Ovary (tissue), 3 donors: ENCODE data around the gene STARD9.

Experiments
- CTCF ChIP-seq, 3 donors: fragments of 450-650 bp in 2 of 3; fragments of 200-600 bp in 1 of 3; IDR thresholded peaks; one replicate each; pipeline versions ENCODE4 v1.5.1 to v1.8.0; 2016 to 2022; ENCODE audit warnings: antibody characterized with exemption in 3 of 3, mild to moderate bottlenecking in 1 of 3
- POLR2A ChIP-seq: fragments of 450-650 bp; IDR thresholded peaks from one replicate; pipeline ENCODE4 v1.6.1; 2017; ENCODE audit warnings: antibody characterized with exemption, mild to moderate bottlenecking, moderate library complexity
- donor health status: DM: no; HTN: no; CAD: no.

- TF ChIP-seq POLR2A (no peak), CTCF (IDR thresholded peaks at IDR 0.05) (no peak)
Measured at GRCh38 chr15:42710662-42711061, 135.3 kb downstream of the STARD9 start.
